ENCODE measurements around the gene EID2. TPM values are rescaled to one million over a fixed set of nuclear protein-coding genes. Genes with fewer than 3 reads are reported as not detected.

EID2 gene
- total RNA-seq, 4 donors from 2014 or later: 11.4 to 17.3 (median 14.7) TPM

DNA sequence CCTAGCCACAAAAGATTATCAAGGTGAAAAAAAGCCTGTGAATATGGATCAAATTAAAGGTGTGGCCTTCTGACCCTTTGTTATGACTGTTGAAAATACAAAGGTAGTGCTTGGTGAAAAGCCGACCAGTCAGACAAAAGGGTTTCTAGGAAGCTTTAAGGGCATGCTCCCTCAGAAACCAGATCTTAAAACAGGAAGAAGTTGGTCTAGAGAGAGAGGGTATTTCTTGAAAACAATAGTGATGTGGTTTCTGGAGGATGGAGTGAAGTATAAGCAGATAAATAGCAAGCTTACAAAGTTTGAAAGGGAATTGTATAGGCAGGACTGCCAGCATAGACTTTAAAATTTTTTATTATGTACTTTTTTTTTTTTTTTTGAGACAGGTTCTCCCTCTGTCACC, 5.0 kb upstream of the EID2 start:
- peaks cover 27% of the 10 kb centered on the region for H3K27me3 ChIP-seq
- no peaks in the 10 kb centered on the region for H3K9me3 ChIP-seq
- WGBS, 2 donors (ENCODE audit: low coverage in 1 of 2): 63 to 71% methylated on average over 1 of the region's 1 CpG
- H3K4me3 ChIP-seq: no peak overlapping the region
- no peak for ATAC-seq
- no peaks in the 10 kb centered on the region for H3K36me3 ChIP-seq
- H3K4me1 ChIP-seq: peaks cover 0 to 5% (median 0%) of the 10 kb centered on the region in 3 donors
- TF ChIP-seq CTCF (IDR thresholded peaks at IDR 0.05): no peak
- no peak for TF ChIP-seq EP300 (IDR thresholded peaks at IDR 0.05)
- TF ChIP-seq POLR2A (IDR thresholded peaks at IDR 0.05): no peak
- TF ChIP-seq POLR2AphosphoS5 (IDR thresholded peaks at IDR 0.05): no peak
- no peak overlapping the region for H3K27ac ChIP-seq

GRCh38 chr19:39544226-39544903, 4.4 kb upstream of the EID2 start:
- H3K4me1 ChIP-seq: peaks cover 0 to 5% (median 0%) of the 10 kb centered on the region in 3 donors
- no peaks in the 10 kb centered on the region for H3K36me3 ChIP-seq
- H3K27ac ChIP-seq: no peak overlapping the region
- H3K9me3 ChIP-seq: no peaks in the 10 kb centered on the region
- WGBS, 2 donors (ENCODE audit: low coverage in 1 of 2): 78 to 81% methylated on average over 3 to 6 of the region's 7 CpGs
- H3K4me3 ChIP-seq: no peak overlapping the region
- no peak for TF ChIP-seq EP300 (IDR thresholded peaks at IDR 0.05)
- TF ChIP-seq POLR2AphosphoS5 (IDR thresholded peaks at IDR 0.05): no peak
- TF ChIP-seq POLR2A (IDR thresholded peaks at IDR 0.05): no peak
- TF ChIP-seq CTCF (IDR thresholded peaks at IDR 0.05): no peak
- H3K27me3 ChIP-seq: peaks cover 27% of the 10 kb centered on the region
- ATAC-seq: no peak

DNA sequence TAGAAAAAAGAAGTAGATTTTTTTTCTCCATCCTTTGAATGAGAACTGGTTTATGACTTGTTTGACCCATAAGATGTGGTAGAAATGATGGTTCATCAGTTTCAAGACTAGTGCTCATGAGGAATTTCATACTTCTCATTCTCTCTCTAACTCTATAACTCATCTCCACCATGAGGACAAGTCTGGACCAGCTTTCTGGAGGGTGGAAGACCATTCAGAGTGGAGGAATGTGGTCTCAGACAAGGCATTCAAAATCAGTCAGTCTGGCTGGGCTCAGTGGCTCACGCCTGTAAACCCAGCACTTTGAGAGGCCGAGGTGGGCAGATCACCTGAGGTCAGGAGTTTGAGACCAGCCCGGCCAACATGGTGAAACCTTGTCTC, 3.5 kb upstream of the EID2 start:
- no peak for ATAC-seq
- WGBS, 2 donors (ENCODE audit: low coverage in 1 of 2): 78 to 84% methylated on average over 2 to 3 of the region's 3 CpGs
- H3K27ac ChIP-seq: no peak overlapping the region
- H3K4me1 ChIP-seq: peaks cover 4 to 12% (median 8%) of the 10 kb centered on the region in 3 donors
- H3K4me3 ChIP-seq: no peak overlapping the region
- peaks cover 21% of the 10 kb centered on the region for H3K27me3 ChIP-seq
- TF ChIP-seq POLR2A (IDR thresholded peaks at IDR 0.05) (no peak), POLR2AphosphoS5 (IDR thresholded peaks at IDR 0.05) (no peak), EP300 (IDR thresholded peaks at IDR 0.05) (no peak), CTCF (IDR thresholded peaks at IDR 0.05) (no peak)
- H3K36me3 ChIP-seq: no peaks in the 10 kb centered on the region
- no peaks in the 10 kb centered on the region for H3K9me3 ChIP-seq

- peaks cover 6 to 24% (median 17%) of the 10 kb centered on the region in 3 donors for H3K4me1 ChIP-seq
- H3K4me3 ChIP-seq: no peak overlapping the region
- WGBS, 2 donors (ENCODE audit: low coverage in 1 of 2): 50% methylated on average over 1 of the region's 2 CpGs; no CpG with 5 or more reads in 1 of the 2 donors
- H3K27me3 ChIP-seq: peaks cover 20% of the 10 kb centered on the region
- H3K36me3 ChIP-seq: no peaks in the 10 kb centered on the region
- ATAC-seq: no peak
- no peaks in the 10 kb centered on the region for H3K9me3 ChIP-seq
- no peak overlapping the region for H3K27ac ChIP-seq
- TF ChIP-seq EP300 (IDR thresholded peaks at IDR 0.05) (no peak), POLR2AphosphoS5 (IDR thresholded peaks at IDR 0.05) (no peak), CTCF (IDR thresholded peaks at IDR 0.05) (no peak), POLR2A (IDR thresholded peaks at IDR 0.05) (no peak)
Measured at GRCh38 chr19:39542206-39542605, 2.2 kb upstream of the EID2 start.

DNA sequence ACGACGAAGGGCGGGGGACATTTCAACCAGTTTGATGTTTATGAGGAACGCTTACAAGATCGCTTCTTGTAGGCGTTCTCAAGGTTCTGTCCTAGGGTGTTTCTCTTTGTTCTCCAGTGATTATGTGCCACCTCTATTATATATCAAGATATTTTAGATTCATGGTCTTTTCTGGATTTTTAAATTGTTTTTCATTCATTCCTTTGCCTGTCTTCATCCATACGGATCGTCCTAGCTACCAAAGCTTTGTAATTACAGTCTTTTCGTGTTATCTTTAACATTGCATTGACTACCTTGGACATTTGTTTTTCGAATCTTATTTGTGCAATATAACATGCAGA, 342 bp upstream of the EID2 start:
- Histone ChIP-seq H3K27ac (peak overlapping the region in 2 of 4 donors; percentile 94 to 98), H3K4me1 (peaks cover 6 to 26% (median 17%) of the 10 kb centered on the region in 3 donors), H3K36me3 (no peaks in the 10 kb centered on the region), H3K27me3 (peaks cover 9% of the 10 kb centered on the region), H3K9me3 (no peaks in the 10 kb centered on the region), H3K4me3 (peak overlapping the region in 1 of 2 donors; percentile 82)
- 5 to 10% methylated on average over 6 to 10 of the region's 10 CpGs for WGBS, 2 donors (ENCODE audit: low coverage in 1 of 2)
- ATAC-seq: no peak
- TF ChIP-seq POLR2A (IDR thresholded peaks at IDR 0.05) (no peak), POLR2AphosphoS5 (IDR thresholded peaks at IDR 0.05) (no peak), CTCF (IDR thresholded peaks at IDR 0.05) (peak in 1 of 4 experiments; percentile 6)
